Amniotic epithelial cell (primary cell): Measurements from ENCODE around the gene AKNA.
A peak's percentile ranks its signal among the peaks of the same experiment; 100 is the strongest.

Experiments used
- DNase-seq: peaks from one replicate; pipeline ENCODE4 v3.0.0-alpha.2; 2010; ENCODE audit warnings: low read depth

AKNA gene

DNA sequence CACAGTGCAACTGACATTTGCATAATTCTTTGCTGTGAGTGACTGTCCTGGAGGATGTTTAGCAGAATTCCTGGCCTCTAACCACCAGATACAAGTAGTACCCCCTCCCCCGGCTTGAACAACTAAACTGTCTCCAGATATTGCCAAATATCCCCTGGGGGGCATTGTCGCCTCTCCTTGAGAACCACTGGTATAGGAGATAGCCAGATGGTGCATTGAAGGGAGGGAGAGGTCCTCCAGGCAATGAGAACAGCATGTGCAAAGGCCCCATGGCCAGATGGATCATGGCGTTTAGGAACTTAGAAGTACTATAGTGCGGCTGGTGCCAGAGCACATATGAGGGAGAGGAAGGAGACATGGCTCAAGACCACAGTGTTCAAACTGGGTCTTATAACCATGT lies 83.8 kb downstream of the AKNA start:
- DNase-seq: no peak

GRCh38 chr9:114303571-114303970 lies 84.2 kb downstream of the AKNA start:
- no peak for DNase-seq

DNA sequence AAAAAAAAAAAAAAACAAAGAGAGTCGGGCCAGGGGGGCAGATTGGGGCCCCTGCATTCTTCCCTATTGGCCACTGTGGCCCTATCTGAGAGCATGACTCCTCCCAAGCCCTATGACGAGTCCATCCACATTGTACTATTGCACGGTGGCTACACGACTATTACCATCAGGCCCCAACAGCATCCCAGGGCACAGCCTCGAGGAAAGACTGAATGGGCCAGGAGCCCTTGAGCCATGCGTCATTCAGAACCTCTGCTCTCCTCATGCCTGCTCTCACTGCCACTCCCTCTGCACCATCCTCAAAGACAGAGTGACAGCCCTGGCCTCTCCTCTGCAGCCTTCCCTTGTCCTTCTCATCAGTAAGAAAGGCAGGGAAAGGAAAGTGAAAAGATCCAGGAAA lies 85.1 kb downstream of the AKNA start:
- DNase-seq: no peak

GRCh38 chr9:114301798-114302565 lies 85.8 kb downstream of the AKNA start:
- DNase-seq: no peak

DNA sequence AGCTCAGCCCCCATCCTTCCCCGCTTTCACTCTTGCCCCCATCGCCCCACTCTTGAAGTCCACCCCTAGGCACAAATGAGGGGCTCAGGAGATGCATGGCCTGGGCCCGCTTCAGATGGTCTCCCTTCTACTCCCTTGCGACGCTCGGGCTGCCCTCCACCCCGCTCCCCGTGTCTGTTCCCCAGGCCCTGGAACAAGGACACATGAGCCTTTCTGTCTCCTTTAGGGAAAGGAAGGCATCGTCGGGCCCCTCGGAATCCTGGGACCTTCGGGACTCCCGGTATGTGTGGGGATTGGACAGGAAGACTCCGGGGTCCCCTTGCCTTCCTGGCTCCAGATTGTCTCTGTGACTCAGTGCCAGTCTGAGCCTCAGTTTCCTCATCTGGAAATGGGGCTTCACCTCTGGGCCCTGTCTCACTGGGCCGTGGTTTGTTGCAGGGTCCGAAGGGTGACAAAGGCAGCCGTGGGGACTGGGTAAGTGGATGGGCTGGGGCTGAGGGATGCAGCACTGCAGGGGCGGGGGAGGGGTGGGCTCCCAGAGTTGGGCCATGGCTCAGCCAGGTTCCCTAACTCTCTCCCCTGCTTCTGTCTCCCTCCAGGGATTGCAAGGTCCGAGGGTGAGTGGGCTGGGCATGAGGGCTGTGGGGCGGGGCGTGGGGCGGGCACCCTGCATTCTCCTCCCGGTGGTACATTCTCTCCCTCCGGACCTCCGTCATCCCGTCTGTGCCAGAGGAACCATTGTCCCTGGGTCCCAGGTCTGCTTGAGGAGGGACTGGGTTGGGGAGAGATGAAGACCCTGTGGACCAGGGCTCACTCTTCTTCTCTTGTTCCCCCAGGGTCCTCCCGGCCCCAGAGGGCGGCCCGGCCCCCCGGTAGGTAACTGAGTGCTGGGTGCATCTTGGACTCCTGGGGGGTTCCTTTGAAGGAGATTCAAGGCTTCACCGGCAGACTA lies 86.7 kb downstream of the AKNA start:
- DNase-seq: no peak

DNA sequence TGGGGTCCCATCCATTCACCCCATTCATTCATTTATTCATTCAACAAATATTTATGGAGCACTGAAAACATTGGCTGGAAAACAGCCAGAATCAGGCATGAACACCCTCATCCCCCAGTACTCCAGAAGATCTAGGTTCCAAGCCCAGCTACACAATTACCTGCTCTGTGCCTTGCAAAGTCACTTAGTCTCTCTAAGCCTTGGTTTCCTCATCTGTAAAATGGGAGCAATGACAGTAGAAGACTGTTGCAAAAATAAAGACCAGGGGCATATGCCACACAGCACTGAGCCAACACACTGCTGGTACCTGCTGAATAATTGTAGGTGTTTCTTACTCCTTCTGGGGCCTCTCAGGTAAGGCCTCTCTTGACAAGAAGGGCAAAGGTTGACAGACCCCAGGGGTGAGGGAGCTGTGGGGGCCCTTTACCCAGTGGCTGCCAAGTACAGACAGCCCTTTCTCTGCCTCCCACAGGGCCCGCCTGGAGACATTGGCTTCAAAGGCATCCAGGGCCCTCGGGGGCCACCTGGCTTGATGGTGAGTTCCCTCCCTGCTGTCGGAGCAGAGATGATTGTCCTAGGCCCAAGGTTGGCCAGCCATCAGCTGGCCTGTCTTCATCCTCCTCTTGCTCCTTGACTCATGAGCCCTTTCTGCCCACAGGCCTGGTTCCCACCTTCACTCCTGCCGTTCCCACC lies 87.5 kb downstream of the AKNA start:
- DNase-seq: no peak

DNA sequence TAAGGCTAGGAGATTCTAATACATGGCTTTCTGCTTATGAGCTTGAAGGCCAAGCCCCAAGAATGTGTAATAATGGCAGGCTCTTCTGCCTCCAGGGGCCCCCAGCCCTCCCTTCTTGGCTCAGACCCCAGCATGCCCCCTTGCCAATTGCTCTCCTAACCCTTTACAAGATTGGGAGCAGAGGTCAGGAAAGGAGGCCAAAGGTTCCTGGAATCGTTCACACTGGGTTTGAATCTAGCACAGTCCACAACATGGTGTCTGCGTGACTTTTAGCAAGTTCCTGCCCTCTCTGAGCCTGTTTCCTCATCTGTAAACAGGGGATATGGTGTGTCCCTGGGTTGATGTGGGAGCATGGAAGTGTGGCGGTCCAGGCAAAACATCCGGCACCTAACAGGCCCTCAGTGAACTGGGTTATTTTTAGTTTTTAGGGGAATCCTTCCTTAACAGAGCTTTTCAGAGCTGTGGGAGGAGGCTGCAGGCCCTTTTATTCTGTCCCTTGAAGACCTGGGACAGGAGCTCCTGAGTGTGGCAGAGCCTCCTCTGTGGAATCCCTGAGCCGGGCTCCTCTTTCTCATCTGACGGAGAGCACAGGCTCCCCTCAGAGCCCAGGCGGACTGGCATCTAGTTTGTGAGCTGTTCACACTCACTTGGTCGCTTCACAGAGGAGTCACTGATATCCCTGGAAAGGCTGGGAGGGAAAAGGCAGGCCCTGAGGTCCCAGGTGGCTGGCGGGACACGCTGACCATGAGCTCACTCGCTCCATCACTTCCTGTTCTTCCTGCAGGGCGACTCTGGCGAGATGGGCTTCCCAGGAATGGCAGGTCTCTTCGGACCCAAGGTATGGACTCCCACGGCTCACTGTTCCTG lies 88.3 kb downstream of the AKNA start:
- no peak for DNase-seq

- DNase-seq: no peak
Observed at GRCh38 chr9:114296338-114296737, 91.4 kb downstream of the AKNA start.

DNA sequence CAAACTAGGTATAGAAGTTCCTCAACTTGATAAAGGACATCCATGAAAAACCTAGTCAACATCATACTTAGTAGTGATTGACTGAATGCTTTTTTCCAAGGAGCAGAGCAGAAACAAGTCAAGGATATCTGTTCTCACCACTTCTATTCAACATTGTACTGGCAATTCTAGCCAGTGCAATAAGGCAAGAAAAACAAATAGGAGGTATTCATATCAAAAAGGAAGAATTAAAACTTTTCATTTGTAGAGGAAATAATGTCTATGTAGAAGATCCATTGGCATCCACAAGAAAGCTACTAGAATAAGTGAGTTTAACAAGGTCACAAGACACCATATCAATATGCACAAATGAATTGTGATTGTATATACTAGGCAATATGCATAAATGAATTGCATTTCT lies 93.1 kb downstream of the AKNA start:
- no peak for DNase-seq

- DNase-seq: no peak
Observed at GRCh38 chr9:114291886-114292590, 95.7 kb downstream of the AKNA start.

DNA sequence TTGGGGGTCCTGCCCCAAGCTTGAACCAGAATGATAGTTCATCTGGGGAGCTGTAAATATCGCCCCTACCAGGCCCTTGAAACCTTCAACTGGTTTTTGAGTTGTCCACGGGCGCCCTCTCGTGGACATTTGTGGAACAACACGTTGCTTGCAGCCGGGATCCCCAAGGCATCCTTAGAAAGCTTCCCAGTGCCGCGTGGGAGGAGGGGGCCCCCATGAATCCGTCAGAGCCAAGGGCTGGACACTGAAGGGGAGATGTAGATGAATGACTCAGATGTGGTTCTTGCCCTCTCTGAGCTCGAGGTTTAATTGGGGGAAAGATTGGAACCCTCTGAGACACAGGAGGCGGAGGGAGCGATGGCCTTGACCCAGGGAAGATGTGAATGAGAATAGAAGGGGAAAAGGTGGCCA lies 96.7 kb downstream of the AKNA start:
- peak; percentile 53 for DNase-seq

DNA sequence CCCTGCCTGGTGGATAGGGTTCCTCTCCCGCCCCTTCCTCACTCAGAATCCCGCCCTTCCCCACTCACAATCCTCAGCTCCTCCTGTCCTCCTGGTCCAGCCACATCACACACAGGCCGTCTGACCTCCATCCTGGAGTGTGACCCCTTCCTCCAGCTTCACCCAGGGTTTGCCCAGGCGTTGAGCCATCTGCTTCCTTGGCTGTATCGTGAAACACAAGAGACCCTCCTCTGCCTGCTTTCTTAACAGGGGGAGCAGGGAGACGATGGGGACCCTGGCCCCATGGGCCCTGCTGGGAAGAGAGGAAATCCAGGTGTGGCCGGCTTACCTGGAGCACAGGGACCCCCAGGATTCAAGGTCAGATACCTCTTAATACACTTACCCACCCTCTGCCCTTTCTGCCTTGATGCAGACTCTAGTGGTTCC lies 97.2 kb downstream of the AKNA start:
- no peak for DNase-seq

DNA sequence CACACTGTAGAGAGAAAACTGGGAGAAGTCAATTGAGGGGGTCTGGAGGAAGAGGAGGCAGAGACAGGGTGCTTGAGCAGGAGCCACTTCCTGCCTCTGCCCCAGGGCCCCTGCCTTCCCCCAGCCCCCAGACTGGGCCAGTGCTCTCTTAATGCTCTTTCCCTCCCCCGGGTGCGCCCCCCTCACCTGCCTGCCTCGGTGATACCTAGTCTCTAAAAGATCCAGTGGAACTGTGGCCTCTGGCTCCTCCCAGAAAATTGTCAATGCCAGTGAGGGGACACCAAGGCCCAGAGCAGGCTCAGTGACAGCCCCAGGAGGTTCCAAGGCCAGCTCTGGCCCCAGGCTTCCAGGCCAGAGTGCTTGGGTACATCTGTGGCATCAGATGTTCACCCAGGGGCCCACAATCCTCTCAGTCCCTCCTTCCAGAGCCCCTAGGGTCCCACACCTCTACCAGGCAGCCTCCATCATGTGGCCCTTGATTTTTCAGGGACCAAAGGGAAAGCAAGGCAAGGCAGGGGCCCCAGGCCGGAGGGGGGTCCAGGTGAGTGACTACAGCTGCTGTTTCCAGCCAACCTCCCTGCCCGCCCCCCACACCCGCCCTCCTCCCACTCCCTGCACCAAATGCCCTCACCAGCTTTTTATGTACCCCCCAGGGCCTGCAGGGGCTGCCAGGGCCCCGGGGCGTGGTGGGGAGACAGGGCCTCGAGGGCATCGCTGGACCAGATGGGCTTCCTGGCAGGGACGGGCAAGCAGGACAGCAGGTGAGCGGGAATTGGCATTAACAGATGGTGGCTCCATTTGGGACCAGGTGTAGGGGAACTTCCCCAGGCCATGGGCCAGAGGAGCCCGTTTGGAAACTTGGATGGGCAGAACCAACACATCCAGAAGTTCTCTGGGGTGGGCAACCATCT lies 98.0 kb downstream of the AKNA start:
- no peak for DNase-seq

- DNase-seq: no peak
Observed at GRCh38 chr9:114289106-114289505, 98.7 kb downstream of the AKNA start.

DNA sequence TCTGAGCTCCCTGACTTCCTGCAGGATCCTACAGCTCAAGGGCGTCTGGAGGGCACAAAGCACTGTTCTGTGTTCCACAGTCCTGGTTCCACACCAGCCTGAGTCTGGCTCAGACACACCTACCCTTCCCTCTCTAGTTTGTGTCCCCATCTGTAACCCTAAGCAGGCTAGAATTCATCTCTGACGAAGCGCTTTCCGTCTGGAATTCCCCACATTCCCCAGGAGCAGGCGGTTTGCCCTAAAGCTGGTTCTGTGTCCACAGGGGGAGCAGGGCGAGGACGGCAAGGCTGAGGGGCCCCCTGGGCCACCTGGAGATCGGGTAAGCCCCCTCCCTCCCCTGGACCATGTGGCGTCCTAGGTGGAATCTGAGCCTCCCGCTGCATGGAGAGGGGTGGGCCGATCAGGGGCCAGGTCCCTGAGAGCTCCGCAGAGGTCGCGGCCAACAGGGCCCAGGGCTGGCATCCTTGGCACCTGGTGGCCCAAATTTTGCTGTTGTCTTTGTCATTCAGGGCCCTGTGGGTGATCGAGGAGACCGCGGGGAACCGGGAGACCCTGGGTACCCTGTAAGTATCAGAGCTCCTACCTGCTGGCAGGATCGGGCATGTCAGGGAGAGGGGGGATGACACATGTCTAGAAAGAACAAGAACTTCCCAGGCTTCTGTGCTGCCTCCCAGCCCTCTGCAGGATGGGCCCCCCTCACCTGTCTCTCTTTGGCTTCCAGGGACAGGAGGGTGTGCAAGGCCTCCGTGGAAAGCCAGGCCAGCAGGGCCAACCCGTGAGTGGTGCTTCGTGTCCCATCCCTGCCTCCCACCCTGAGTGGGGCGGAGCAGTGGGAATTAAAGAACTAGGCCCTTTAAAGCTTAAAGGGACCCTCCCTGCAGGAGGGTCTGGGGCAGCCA lies 99.3 kb downstream of the AKNA start:
- DNase-seq: peak; percentile 46

DNA sequence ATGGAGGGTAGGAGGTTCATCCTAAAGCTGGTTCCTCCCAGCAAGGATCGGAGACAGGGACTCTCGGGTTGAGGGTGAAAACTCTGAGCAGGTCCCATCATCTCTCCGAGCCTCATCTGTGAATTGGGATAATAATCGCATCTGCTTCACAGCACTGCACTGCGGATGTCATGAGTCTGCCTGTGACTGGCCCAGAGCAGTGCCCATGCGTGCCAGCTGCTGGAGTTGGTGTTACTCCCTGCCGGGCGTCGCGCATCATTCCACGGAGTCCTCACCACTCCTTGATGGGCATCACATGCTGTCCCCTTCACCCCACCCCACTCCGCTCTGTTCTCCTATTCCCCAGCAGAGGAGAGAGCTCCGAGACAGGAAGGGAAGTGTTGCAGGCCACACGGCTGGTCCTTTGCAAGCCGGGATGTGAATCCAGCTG lies 100.0 kb downstream of the AKNA start:
- DNase-seq: no peak

DNA sequence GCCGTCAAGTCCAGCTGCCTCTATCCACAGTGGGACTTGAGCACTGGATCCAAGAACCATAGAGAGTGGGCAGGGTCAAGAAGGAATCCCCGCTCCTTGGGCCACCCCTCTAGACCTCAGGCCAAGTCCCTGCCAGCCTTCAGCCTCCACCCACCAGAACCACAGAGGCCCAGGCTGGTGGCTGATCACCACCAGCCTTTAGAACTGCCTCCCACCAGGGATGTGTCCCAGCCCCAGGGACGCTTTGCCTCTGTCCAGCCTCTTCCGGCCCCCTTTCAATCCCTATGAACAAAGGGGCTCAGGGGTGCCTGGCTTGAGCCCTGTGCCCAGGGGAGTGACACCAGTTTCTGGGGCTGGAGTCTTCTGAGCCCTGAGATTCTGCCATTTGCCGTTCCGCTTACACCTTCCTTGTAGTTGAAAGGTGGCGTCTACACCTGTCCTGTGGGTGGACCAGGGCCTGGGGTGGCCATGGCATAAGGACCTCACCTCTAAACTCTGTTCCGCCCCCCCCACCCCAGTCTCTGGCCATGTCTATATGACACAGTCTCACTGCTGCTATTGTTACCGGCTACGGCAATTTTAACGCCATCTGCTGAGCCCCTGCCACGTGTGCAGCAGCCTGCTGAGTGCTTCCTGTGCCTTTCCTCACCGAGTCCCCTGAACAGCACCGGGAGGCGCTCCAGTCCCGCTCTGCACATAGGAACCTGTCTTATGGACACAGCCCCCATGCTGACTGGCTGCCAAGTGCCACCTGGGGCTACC lies 100.6 kb downstream of the AKNA start:
- no peak for DNase-seq

DNA sequence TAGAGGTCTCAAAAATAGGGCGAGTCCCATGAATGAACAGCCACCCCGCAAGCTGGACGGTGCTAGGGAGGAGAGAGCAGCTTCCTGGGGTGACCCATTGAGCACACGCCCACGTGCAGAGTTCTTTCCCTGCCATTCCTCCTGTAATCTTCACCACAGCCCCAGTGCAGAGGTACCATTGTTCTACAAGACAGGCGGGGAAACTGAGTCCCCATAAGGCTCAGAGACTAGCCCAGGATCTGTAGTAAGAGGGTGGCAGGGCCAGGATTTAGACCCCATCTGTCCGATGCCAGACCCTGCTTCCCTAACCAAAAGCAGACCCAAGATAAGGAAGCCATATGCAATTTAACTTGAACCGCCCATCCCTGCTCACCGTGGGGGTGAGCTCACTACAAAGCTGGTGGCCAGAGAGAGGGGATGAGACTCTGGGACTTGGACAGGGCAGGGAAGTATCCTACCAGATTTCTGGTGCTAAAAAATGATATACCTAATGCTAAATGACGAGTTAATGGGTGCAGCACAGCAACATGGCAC lies 101.6 kb downstream of the AKNA start:
- no peak for DNase-seq
